C4-2B (cell line): Measurements from ENCODE around the gene CCDC188.

ENCODE experiments used
- H3K27ac ChIP-seq: fragments of 450-650 bp; 2 replicates; pipeline ENCODE4 v1.5.1; 2017
- CTCF ChIP-seq: fragments of 450-650 bp; conservative IDR thresholded peaks from 2 replicates; pipeline ENCODE4 v1.5.1; 2017; ENCODE audit warnings: mild to moderate bottlenecking
- ZFX ChIP-seq: fragments of 450-650 bp; IDR thresholded peaks from 2 replicates; pipeline ENCODE4 v1.6.1; 2017

CCDC188 gene

GRCh38 chr22:20101638-20102037, 49.2 kb downstream of the CCDC188 start:
- H3K27ac ChIP-seq: no peak overlapping the region
- no peak for TF ChIP-seq CTCF
- no peak for TF ChIP-seq ZFX

GRCh38 chr22:20099099-20099711, 51.6 kb downstream of the CCDC188 start:
- H3K27ac ChIP-seq: no peak overlapping the region
- TF ChIP-seq ZFX (no peak), CTCF (no peak)
